ENCODE results near the gene TRPM2.
"Not testable (repeated sequence)": the region's sequence is repeated elsewhere in the genome, so short reads cannot be mapped to it uniquely, and the experiment has no call there.

TRPM2 gene

DNA sequence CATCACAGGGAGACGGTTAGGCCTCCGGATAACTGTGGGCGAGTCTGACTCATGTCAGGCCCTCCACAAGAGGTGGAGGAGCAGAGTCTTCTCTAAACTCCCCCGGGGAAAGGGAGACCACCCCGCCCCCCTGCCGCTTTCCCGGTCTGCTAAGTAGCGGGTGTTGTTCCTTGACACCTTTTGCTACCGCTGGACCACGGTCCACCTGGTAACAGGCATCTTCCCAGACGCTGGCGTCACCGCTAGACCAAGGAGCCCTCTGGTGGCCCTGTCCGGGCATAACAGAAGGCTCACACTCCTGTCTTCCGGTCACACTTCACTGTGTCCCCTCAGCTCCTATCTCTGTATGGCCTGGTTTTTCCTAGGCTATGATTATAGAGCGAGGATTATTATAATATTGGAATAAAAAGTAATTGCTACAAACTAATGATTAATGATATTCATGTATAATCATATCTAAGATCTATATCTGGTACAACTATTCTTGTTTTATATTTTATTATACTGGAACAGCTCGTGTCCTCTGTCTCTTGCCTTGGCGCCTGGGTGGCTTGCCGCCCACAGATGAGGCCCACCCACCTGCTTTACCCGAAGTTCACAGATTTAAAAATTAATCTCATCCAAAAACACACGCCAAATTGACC, 126.3 kb downstream of the TRPM2 start:
- TF ChIP-seq, protein P1, sequence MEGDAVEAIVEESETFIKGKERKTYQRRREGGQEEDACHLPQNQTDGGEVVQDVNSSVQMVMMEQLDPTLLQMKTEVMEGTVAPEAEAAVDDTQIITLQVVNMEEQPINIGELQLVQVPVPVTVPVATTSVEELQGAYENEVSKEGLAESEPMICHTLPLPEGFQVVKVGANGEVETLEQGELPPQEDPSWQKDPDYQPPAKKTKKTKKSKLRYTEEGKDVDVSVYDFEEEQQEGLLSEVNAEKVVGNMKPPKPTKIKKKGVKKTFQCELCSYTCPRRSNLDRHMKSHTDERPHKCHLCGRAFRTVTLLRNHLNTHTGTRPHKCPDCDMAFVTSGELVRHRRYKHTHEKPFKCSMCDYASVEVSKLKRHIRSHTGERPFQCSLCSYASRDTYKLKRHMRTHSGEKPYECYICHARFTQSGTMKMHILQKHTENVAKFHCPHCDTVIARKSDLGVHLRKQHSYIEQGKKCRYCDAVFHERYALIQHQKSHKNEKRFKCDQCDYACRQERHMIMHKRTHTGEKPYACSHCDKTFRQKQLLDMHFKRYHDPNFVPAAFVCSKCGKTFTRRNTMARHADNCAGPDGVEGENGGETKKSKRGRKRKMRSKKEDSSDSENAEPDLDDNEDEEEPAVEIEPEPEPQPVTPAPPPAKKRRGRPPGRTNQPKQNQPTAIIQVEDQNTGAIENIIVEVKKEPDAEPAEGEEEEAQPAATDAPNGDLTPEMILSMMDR (IDR thresholded peaks at IDR 0.05; ENCODE audit: insufficient read depth, missing control alignments), result peak; percentile 37
- not testable (repeated sequence) for FAIRE-seq

DNA sequence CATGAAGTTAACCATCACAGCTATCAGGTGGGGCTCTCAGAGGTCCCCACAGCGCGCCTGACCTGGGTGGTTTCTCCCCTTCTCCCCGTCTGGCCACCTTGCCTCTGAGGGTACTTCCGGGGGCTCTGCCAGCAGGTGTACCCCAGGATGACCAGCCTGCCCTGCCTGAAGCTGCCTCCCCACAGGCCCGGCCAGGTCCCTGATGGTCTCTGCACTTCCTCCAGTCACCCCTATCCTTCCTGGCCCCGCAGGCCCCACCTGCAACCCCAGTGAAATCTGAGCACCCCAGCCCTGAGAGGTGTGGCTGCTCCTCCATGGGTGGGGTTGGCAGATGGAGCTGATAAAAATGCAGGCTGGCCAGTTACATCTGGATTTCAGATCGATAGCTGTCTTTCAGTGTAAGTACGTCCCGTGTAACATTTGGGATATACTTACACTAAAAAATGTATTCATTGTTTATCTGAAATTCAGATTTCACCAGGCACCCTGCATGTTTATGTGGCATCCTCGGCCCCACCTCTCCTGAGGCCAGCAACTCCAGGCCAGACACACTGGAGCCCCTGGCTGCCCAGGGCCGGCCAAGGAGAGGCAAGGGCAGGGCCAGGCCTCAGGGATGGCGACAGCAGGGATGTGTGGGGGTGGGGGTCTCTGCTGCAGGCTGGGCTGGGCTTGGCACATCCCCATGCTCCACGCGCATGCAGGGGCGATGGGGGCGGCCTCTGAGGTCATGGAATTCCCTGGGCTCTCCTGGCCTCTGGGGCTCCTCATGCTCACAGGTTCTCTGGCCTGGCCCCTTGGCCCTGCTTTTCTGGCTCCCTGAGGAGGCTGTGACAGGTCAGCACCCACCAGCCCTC, 127.0 kb downstream of the TRPM2 start:
- TF ChIP-seq, protein P1 (IDR thresholded peaks at IDR 0.05; ENCODE audit: insufficient read depth, missing control alignments), result no peak
- FAIRE-seq (no peak), DNase-seq (ENCODE audit: insufficient read length, low spot score) (no peak)

More for the DNA sequence above, 126.3 kb downstream of the TRPM2 start:
- DNase-seq (ENCODE audit: insufficient read length, low spot score), result not testable (repeated sequence)

DNA sequence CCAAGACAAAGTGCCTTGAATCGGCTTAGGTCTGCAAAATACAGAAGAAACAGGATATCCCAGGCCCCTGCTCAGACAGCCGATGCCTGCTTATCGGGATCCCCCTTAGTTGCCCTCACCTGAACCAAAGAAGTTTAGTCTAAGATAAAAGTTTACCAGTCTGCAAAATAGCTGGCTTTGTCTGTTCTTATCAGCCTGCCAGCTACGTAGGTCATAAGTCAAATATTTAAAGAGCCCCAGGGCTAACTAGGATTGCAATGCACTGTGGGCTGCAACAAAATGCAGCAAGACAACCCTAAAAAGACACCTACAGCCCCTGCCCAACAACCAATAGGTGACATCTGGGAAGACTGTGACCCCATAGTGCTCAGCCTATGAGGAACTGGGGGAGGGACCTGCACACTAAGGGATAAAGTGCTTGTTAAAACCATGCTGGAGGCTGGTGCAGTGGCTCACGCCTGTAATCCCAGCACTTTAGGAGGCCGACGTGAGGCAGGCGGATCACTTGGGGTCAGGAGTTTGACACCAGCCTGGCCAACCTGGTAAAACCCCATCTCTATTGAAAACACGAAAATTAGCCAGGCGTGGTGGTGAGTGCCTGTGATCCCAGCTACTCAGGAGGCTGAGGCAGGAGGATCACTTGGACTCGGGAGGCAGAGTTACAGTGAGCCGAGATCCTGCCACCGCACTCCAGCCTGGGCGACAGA, 129.3 kb downstream of the TRPM2 start:
- DNase-seq (ENCODE audit: insufficient read length, low spot score), result no peak
- FAIRE-seq, result no peak

DNA sequence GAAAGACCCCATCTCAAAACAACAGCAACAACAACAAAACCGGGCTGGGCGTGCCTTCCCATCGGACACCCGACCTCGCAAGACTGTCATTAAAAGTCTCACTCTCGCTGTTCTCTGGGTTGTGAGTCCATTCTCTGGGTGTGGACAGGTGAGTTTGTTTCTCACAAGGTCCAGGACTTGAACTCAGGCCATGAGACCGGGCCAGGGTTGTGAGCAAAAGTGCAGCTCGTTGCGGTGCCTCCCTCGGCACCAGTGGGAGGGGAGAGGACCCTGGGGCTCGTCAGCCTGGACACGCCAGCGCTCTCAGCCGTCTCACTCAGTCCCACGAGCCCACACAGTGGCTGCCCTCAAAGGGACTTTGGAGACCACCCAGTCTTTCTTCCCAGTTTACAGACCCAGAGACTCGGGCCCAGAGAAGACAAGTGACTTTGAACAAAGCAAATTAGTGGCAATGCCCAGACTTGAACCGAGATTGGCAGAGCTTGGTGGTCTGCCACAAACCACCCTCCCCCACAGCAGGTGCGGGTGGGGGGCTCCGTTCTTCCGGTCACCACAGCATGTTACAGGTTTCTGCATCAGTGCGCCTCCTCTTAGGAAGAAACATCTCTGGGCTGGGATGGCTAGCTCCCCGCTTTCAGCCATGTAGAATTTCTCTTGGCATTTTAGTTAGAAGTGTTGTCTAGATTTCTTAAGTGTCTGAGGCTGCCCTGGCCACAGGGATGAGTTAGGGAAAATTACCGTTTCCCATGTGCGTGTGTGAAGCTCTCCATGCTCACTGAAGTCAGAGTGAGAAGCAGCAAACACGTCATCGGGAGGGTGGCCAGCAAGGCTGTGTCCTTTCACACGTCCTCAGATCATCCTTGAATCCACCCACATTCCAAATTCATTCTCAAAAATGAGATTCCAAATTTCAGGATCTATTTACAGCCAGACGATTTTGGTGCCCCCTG, 130.1 kb downstream of the TRPM2 start:
- TF ChIP-seq, protein P1 (IDR thresholded peaks at IDR 0.05; ENCODE audit: insufficient read depth, missing control alignments), result no peak
- DNase-seq (ENCODE audit: insufficient read length, low spot score) (no peak), FAIRE-seq (no peak)

More for the DNA sequence above, 129.3 kb downstream of the TRPM2 start:
- TF ChIP-seq, protein P1 (IDR thresholded peaks at IDR 0.05; ENCODE audit: insufficient read depth, missing control alignments), result no peak

DNA sequence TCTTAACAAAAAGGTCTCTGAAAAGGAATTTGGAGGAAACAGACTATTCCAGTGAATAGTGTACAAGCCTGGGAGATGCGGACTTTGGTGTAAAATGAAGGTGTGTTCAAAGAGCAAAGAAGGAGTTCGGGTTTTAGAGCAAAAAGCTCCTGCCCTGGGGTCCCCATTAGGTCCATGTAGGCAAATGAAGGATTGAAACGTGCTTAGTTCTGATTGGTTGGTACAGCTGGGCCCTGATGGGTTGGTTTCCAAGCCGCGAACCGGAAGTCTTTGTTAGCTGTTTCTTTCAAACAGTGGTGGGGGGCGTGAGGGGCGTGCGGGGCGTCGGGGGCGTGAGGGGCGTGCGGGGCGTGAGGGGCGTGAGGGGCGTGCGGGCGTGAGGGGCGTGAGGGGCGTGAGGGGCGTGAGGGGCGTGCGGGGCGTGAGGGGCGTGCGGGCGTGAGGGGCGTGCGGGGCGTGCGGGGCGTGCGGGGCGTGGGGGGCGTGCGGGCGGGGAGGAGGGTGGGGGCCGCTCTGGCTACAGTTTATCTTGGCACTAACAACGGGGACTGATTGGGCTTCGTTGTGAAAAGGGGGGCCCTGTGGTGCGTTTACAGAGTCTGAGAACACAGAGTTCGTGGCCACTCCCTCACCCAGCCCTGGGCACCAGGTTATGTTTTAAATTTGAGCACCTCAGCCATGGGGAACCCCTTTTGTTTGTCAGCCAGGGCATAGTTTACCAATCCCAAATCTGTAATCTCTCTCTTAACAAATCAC, 131.3 kb downstream of the TRPM2 start:
- TF ChIP-seq, protein P1 (IDR thresholded peaks at IDR 0.05; ENCODE audit: insufficient read depth, missing control alignments), result no peak
- DNase-seq (ENCODE audit: insufficient read length, low spot score) (no peak), FAIRE-seq (no peak)
